Dermis microvascular lymphatic vessel endothelial cell (primary cell): Measurements from ENCODE around the gene MMP3. TPM values are rescaled to one million over a fixed set of nuclear protein-coding genes. Genes with fewer than 3 reads are reported as not detected.
"Not testable (repeated sequence)": the region's sequence is repeated elsewhere in the genome, so short reads cannot be mapped to it uniquely, and the experiment has no call there.

Source experiments
- DNase-seq, 2 donors: peaks; one replicate each; pipeline versions ENCODE4 v3.0.0 to v3.0.0-alpha.2; 2010; ENCODE audit warnings: low read depth in 2 of 2
- total RNA-seq: library from RNA; depleted of rRNA; stranded (reverse); fragments of >200 nt; gene quantifications from 2 replicates; pipeline ENCODE4 v1.2.1, GENCODE V29; 2014

MMP3 gene
- not detected in 2 replicates for total RNA-seq

GRCh38 chr11:102843489-102843888 is at the start of gene MMP3:
MMP3 (minus strand) TSS chr11:102843609; CDS start chr11:102843546, 63 bp downstream.
- DNase-seq: no peak

- no peak for DNase-seq
Measured at GRCh38 chr11:102891736-102892135, 48.3 kb upstream of the MMP3 start.

- DNase-seq: peak; percentile 32 to 56
Measured at GRCh38 chr11:102886999-102887398, 43.6 kb upstream of the MMP3 start.

- no peak for DNase-seq
Measured at GRCh38 chr11:102883141-102883540, 39.7 kb upstream of the MMP3 start.

- no peak for DNase-seq
Measured at GRCh38 chr11:102882389-102883024, 39.1 kb upstream of the MMP3 start.

GRCh38 chr11:102879801-102880200 is 36.4 kb upstream of the MMP3 start:
- DNase-seq: no peak

- DNase-seq: no peak
Measured at GRCh38 chr11:102878595-102878994, 35.2 kb upstream of the MMP3 start.

- no peak for DNase-seq
Measured at GRCh38 chr11:102874852-102875251, 31.4 kb upstream of the MMP3 start, which contains the start of gene MMP12. MMP12 (minus strand) TSS chr11:102874982; CDS start chr11:102874937, 45 bp downstream.

GRCh38 chr11:102869354-102869964 is 26.1 kb upstream of the MMP3 start:
- not testable (repeated sequence) for DNase-seq

GRCh38 chr11:102868339-102868738 is 24.9 kb upstream of the MMP3 start:
- DNase-seq: no peak

GRCh38 chr11:102864724-102865123 is 21.3 kb upstream of the MMP3 start:
- DNase-seq: no peak

GRCh38 chr11:102853956-102854355 is 10.5 kb upstream of the MMP3 start:
- DNase-seq: no peak

GRCh38 chr11:102853055-102853454 is 9.6 kb upstream of the MMP3 start:
- DNase-seq: no peak

- no peak for DNase-seq
Measured at GRCh38 chr11:102850973-102851745, 7.8 kb upstream of the MMP3 start.

GRCh38 chr11:102849311-102849710 is 5.9 kb upstream of the MMP3 start:
- DNase-seq: no peak

- DNase-seq: no peak
Measured at GRCh38 chr11:102846292-102846691, 2.9 kb upstream of the MMP3 start.

- no peak for DNase-seq
Measured at GRCh38 chr11:102842930-102843329, 479 bp downstream of the MMP3 start.

- DNase-seq: no peak
Measured at GRCh38 chr11:102840018-102840417, 3.4 kb downstream of the MMP3 start.

- DNase-seq: no peak
Measured at GRCh38 chr11:102837646-102838045, 5.8 kb downstream of the MMP3 start.

- no peak for DNase-seq
Measured at GRCh38 chr11:102837156-102837555, 6.3 kb downstream of the MMP3 start.

- no peak for DNase-seq
Measured at GRCh38 chr11:102836290-102836875, 7.0 kb downstream of the MMP3 start.

GRCh38 chr11:102833731-102834130 is 9.7 kb downstream of the MMP3 start:
- no peak for DNase-seq
